Middle frontal gyrus (tissue), 1 donor: Measurements from ENCODE around the gene SMIM44.
"Not testable (repeated sequence)": the region's sequence is repeated elsewhere in the genome, so short reads cannot be mapped to it uniquely, and the experiment has no call there.

Experiments used
- DNase-seq: peaks from one replicate; pipeline ENCODE4 v3.0.0-alpha.2; 2015; ENCODE audit warnings: low spot score; ENCODE audit errors: extremely low spot score

Gene SMIM44

DNA sequence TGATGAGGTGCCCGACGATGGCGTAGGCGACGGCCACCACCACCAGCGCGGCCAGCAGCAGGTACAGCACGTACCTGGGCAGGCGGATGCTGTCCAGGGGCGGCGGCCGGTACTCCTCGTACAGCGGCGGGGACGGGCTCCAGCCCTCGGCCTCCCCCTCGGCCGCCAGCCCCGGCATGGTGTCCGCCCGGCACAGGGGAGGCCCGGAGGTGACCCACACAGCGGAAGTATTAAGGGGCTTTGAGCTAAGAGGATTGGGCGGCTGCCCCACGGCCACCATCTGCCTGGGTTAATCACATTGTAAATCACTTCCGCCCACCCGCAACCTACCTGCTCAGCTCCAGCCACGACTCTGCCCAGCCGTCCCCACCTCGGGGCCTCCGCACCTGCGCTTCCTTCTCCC, at the start of gene SMIM44:
SMIM44 (minus strand) TSS at position 216 of the 403 bp plus-strand sequence; CDS start at position 178, 38 bp downstream.
- no peak for DNase-seq

DNA sequence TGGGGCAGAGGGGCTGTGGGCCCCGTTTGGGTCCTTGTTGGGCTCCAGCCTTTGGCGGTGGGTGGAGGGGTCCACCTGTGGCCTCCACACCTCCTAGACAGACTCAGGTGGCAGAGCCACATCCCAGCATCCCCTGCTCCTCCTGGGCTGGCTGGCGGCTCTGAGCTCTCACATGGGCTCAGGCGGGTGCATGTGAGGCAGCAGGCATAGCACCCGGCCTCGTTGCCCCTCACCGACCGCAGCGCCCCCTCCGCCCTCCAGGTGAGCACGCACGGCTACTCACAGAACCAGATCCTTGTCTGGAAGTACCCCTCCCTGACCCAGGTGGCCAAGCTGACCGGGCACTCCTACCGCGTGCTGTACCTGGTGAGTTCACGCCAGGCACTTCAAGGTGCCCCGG, 49.8 kb upstream of the SMIM44 start:
- DNase-seq, result no peak

DNA sequence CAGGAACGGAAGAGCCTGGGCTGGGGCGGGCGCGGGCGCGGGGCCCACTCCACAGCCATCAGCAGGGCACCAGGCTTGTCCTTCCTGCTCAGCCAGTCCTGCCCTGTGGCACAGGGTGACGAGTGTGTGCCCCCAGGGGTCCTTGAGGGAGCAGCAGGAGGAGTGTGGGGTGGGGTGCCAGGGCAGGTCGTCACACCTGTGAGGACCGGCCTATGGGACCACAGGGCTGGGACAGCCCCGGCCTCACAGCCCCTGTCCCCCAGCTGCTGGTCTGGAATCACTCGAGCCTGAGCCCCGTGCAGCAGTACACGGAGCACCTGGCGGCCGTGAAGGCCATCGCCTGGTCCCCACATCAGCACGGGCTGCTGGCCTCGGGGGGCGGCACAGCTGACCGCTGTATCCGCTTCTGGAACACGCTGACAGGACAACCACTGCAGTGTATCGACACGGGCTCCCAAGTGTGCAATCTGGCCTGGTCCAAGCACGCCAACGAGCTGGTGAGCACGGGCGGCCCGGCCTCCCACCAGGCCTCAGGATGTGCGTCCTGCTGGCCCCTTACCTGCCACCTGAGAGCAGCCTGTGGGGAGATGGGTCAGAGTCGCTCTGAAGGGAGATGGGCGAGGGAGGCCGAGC, 49.0 kb upstream of the SMIM44 start:
- DNase-seq, result no peak

DNA sequence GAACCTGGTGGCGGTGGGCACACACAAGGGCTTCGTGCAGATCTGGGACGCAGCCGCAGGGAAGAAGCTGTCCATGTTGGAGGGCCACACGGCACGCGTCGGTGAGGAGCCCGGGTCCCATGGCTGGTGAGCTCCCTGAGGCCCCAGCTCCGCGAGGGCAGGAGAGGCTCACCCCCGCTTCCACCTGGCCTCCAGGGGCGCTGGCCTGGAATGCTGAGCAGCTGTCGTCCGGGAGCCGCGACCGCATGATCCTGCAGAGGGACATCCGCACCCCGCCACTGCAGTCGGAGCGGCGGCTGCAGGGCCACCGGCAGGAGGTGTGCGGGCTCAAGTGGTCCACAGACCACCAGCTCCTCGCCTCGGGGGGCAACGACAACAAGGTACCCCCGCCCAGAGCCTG, 48.5 kb upstream of the SMIM44 start:
- DNase-seq, result no peak

DNA sequence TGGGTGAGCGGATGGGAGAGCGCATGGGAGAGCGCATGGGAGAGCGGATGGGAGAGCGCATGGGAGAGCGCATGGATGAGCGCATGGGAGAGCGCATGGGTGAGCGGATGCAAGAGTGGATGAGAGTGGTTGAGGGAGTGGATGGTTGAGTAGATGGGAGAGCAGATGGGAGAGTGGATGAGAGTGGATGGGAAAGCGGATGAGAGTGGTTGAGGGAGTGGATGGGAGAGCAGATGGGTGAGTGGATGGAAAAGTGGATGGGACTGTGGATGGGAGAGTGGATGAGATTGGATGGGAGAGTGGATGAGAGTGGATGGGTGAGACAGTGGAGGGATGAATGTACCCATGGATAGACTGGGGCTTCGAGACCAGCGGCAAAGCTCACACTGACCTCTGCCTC, 47.1 kb upstream of the SMIM44 start:
- no peak for DNase-seq

DNA sequence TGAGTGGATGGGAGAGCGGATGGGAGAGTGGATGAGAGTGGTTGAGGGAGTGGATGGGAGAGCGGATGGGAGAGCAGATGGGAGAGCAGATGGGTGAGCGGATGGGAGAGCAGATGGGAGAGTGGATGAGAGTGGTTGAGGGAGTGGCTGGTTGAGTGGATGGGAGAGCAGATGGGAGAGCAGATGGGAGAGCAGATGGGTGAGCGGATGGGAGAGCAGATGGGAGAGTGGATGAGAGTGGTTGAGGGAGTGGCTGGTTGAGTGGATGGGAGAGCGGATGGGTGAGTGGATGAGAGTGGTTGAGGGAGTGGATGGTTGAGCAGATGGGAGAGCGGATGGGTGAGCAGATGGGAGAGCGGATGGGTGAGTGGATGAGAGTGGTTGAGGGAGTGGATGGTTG, 46.1 kb upstream of the SMIM44 start:
- DNase-seq, result not testable (repeated sequence)

DNA sequence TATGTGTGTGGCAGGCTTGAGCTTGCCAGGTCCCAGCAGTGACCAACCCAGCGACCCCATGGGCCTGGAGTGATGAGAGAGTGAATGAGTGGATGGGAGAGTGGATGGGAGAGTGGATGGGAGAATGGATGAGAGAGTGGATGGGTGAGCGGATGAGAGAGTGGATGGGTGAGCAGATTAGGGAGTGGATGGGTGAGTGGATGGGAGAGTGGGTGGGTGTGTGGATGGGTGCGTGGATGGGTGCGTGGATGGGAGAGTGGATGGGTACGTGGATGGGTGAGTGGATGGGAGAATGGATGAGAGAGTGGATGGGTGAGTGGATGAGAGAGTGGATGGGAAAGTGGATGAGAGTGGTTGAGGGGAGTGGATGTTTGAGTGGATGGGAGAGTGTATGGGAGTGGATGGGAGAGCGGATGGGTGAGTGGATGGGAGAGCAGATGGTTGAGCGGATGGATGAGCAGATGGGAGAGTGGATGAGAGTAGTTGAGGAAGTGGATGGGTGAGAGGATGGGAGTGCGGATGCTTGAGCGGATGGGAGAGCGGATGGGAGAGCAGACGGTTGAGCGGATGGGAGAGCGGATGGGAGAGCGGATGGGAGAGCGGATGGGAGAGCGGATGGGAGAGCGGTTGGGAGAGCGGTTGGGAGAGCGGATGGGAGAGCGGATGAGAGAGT, 45.4 kb upstream of the SMIM44 start:
- DNase-seq, result no peak

DNA sequence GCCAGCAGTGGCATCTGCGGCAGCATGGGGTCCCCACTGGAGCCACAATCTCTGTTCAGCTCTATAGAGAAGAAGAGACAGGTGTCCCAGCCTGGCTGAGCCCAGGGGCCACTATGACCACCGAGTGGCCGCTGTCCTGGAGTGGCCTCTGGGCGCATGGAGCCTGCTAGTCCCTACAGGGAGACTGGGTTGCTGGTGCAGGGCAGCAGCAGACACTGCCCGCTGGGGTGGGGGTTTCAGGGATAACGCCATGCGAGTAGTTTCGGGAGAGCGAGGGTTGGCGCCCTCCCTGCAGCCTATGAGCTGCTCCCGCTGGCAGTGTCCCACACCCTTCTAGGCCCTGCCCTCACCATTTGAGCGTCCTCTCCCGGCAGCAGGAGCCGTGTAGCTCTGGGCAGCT, 44.8 kb upstream of the SMIM44 start:
- DNase-seq, result no peak

DNA sequence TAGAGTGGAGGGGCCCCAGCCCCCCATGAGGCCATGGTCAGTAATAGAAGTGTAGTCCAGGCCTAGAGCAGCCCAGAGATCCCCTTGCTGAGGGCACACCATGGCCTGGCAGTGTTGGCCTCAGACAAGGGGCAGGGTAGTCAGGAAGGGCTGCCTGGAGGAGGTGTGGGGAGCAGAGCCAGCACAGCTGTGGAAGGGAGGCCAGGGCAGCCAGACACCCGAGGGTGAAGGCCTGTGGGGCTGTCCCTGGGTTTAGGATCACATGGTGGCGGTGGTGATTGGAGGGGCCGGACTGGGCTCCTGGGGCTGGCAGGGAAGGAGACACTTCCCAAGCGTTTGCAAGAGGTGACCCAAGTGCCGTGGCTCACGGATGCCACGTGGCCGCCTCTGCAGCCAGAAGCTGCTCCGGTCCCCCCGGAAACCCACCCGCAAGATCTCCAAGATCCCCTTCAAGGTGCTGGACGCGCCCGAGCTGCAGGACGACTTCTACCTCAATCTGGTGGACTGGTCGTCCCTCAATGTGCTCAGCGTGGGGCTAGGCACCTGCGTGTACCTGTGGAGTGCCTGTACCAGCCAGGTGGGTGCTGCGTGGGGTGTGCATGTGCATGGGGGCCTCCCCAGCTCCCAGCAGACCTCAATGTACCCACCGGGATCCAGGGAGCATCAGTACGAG, 44.1 kb upstream of the SMIM44 start:
- DNase-seq, result no peak

DNA sequence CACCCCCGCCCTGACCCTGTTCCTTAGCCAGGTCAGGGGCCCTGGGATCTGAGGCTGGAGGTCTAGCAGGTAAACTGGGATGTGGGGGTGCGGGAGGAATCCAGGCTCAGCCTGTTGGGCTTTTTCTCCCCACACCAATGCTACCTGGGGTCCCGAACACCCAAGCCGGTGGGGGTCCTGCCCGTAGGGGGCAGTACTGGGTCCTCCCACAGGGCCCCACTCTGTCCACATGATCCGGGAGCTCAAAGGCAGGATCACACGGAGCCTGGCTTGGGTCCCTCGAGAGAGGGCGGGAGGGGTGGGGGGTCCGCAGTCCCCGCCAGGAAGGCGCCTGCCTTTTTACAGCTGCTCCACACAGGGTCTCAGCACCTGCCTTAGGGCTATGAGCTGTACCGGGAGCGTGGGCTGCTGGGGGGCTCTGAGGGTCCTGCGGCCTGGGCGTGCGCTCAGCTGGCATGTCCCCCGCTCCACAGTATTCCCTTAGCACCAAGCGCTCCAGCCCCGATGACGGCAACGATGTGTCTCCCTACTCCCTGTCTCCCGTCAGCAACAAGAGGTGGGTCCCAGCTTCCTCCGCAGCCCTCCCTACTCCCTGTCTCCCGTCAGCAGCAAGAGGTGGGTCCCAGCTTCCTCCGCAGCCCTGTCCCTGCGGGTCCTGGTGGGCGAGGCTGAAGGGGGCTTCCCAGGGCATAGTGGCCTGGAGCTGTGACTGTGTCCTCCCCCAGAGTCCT, 43.4 kb upstream of the SMIM44 start:
- no peak for DNase-seq

DNA sequence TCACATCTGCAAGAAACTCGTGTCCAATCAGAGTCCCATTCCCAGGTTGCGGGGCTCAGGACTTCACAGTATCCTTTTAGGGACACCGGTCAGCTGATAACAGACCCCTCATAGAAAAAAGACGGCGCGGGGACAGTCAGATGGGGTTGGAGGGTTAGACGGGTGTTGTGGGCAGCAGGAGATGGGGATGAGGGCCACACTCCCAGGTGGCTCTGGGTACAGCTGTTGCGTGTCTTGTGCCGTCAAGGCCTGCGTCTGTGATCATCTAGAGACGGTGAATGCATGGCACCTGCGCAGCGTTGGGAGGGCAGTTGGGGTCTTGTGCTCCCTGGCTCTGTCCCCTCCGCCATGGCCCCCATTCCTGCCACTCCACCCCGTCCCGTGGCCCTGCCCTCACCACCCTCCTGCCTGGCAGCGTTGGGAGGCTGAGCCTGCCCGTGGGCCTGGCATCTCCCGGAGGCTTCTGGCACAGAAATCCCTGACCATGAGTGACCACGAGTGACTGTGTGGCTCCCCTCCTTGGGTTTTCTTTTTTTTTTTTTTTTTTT, 41.7 kb upstream of the SMIM44 start:
- no peak for DNase-seq

DNA sequence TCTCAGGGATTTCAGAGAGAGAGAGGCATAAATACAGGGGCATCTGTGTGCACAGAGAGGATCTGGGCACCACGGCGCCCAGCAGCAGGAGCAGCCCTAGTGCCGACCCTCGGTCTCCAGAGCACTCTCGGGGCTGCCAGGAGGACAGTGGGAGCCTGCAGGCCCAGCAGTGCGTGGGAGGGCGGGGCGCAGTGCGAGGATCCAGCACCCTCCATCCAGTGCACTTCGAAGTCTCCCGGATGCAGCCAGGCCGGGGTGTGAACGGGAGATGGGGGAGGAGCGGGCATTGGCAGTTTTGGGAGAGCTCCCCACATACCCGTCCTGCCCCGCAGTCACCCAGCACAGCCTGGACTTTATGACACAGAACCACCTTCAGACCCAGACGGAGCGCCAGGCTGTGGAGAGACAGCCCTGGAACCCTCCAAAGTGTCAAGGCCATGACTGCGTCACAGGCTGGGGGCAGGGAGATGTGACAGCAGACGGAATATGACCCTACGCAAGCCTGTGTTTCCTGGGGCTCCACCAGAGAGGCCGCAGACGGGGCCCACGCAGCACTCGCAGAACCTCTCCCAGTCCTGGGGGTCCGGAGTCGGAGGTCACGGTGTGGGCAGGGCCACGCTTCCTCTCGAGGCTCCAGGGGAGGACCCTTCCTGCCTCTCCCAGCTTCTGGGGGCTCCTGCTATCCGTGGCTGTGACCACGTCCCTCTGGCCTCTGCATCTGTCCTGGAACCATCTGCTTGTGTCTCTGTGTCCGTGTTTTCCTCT, 41.0 kb upstream of the SMIM44 start:
- DNase-seq, result no peak

DNA sequence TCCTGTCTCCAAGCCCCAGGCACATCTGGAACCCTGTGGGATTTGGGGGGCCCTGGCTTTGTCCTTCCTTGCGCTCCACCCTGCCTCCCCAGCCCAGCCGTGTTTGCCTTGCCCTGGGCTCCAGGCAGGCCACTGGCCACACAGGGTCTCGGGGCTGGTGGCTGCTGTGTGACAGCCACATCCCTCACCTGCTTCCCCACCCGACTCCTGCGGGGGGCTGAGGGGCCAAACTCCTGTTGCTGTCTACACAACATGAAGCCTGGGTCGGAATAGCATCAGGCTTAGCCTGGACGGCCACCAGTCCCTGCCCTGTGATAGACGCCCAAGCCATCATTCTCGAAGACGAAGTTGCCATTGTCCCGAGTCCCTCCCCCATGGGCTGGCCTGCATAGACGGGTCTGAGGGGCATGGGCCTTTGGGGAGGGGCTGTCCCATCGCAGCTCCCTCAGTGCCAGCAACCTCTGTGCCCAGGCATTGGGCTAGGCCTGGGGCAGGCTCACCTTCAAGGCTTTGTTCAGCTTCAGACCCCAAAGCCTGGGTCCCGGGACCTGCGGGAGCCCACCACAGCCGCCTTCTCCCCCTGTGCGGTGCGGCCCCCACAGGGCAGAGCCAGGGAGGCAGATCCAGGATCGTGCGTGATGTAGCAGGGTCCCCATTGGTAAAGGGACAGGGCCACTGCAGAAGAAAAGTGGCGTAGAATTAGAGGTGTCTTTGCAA, 40.3 kb upstream of the SMIM44 start:
- DNase-seq, result no peak

DNA sequence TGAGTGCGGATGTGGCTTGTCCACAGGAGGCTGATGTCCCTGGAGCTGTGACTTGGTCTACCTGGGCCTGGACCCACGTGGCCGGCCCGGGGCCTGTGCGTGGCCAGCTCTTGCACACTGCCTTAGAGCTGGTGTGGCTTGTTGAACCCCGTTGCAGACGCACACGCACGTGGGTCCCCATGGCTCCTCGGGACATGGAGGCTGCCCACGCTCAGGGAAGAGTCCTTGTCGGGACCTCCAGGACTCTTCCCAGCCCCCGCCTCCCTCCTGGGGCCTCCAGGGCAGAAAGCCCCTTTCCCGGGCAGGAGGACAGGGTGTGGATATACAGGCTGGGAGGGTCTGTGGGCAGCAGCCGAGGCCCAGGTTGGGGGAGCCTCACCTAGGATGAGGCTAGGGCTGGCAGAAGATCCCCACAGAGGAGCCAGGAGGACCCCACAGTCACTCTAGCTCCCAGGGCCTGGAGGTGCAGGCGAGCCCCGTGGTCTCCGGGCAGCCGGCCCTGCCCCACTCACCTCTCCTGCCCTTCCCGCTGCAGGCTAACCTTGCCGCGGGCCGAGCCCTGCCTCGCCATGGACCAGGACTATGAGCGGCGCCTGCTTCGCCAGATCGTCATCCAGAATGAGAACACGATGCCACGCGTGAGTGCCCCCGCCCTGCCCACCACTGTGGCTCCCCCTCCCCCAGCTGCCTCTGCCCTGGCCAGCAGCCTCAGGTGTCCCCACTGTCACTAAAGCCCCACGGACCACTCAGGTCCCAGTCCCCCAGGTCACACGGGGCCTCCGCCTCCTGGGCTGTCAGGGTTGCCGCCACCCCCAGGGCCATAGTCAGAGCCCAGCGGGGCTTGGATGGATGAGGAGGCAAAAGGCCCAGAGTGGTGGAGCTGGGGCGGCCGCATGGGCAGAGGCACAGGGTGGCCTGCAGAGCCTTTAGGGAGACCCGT, 39.5 kb upstream of the SMIM44 start:
- DNase-seq, result no peak

DNA sequence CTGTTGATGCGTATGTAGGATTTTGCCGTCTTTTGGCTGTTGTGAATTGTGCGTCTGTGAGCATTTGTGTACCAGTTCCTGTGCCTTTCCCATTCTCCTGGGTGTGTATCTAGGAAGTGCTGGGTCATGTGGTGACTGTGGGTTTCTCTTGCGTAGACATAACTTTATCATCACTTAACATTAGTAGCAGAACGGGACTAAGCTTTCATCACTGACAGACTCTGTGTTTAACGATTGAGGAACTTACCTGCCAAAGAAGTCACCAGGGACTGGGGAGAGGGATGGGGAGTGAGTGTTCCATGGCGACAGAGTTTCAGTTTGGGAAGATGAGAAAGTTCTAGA, 37.8 kb upstream of the SMIM44 start:
- DNase-seq, result no peak

DNA sequence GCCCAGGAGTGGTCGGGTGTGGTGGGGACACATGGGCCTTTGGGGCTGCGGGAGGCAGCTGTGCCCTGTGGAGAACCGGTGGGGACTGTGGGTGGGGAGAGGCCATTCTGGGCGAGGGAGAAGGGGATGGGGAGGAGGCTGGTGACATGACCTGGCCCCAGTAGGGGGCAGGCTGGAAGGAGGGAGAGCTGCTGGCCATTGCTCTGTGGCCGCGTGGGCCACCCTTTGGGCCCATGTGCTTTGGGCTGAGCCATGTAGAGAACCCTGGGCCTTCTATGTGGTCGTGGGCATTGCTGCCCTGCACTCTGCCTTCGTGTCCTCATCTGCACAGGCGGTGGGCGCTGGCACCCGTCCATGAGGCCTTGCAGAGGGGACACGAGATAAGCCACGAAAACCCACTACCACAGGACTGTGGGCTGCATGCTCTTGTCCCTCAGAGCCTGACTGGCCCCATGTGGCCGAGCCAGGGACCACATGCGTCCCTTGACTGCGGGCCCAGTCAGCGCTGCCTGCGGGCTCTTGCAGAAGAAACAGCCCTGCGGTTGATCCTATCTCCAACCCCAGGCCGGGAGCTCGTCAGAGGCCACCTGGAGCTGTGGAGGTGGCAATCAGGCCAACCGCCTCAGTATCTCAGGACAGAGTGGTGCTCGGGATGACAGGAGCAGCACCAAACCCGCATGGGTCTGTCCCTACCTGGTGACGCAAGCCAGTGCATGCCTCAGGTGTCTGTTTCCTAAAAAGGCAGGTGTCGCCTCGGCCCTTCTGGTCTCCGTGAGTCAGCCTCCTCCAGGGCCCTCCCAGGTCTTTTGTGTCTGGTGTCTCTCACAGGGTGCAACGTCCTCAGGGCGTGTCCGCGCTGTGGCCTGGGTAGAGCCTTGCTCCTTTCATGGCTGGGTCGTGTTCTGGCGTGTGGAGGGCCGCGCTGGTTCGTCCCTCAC, 37.2 kb upstream of the SMIM44 start:
- DNase-seq, result no peak

DNA sequence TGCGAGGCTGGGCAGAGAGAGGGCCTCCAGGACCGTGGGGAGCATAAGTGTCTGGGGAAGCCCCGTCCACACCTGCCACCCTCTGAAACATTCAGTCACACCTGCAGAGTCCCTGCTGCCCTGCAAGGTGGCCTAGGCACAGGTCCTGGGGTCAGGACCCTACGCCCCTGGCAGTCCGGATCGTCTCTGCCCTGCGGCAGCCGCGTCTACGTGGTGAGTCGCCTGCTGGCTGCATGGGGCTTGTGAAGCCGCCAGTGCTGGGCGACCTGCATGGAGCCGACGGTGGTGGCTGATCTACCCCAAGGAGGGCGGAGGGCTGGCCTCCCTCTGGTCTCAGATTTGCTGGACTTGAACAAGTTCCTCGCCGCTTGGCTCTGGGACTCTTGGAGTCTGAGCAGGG, 35.9 kb upstream of the SMIM44 start:
- no peak for DNase-seq

DNA sequence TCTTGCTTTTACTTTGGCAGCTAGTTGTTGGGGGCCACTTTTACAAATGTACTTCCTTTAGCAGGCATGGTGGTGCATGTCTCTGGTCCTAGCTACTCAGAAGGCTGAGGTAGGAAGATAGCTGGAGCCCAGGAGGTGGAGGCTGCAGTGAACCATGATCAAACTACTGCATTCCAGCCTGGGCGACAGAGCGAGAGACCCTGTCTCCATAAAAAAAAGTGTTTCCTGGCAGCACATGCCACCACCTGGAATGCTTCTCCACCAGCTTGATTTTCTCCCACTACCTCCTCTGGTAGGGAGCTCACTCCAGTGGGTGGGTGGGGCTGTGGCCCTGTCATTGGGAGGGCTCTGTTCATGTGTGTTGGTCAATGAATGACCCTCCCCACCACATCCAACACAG, 35.4 kb upstream of the SMIM44 start:
- DNase-seq, result no peak
